ENCODE results near the gene KDM5B.

Gene KDM5B

GRCh38 chr1:202825748-202826147 is 17.5 kb upstream of the KDM5B start:
- DNase-seq, result no peak
- Histone ChIP-seq H3K9me3 (ENCODE audit: severe bottlenecking) (peaks cover 2% of the 10 kb centered on the region), H3K36me3 (no peaks in the 10 kb centered on the region), H3K27me3 (ENCODE audit: insufficient read depth, low read depth, severe bottlenecking) (no peaks in the 10 kb centered on the region), H3K4me3 (ENCODE audit: low read depth, low read length) (no peak overlapping the region), H3K27ac (no peak overlapping the region)
- no peak for TF ChIP-seq CTCF (IDR thresholded peaks at IDR 0.05; ENCODE audit: low read depth, low read length)

GRCh38 chr1:202821467-202821866 is 13.2 kb upstream of the KDM5B start:
- peaks cover 2% of the 10 kb centered on the region for H3K9me3 ChIP-seq (ENCODE audit: severe bottlenecking)
- no peak overlapping the region for H3K27ac ChIP-seq
- no peak for TF ChIP-seq CTCF (IDR thresholded peaks at IDR 0.05; ENCODE audit: low read depth, low read length)
- DNase-seq, result no peak
- no peak overlapping the region for H3K4me3 ChIP-seq (ENCODE audit: low read depth, low read length)
- H3K27me3 ChIP-seq (ENCODE audit: insufficient read depth, low read depth, severe bottlenecking), result no peaks in the 10 kb centered on the region
- no peaks in the 10 kb centered on the region for H3K36me3 ChIP-seq

- no peak overlapping the region for H3K4me3 ChIP-seq (ENCODE audit: low read depth, low read length)
- no peak overlapping the region for H3K27ac ChIP-seq
- TF ChIP-seq CTCF (IDR thresholded peaks at IDR 0.05; ENCODE audit: low read depth, low read length), result no peak
- DNase-seq, result no peak
- no peaks in the 10 kb centered on the region for H3K27me3 ChIP-seq (ENCODE audit: insufficient read depth, low read depth, severe bottlenecking)
- peaks cover 2% of the 10 kb centered on the region for H3K9me3 ChIP-seq (ENCODE audit: severe bottlenecking)
- no peaks in the 10 kb centered on the region for H3K36me3 ChIP-seq
Measured at GRCh38 chr1:202818819-202819218, 10.6 kb upstream of the KDM5B start.

- Histone ChIP-seq H3K9me3 (ENCODE audit: severe bottlenecking) (no peaks in the 10 kb centered on the region), H3K27me3 (ENCODE audit: insufficient read depth, low read depth, severe bottlenecking) (no peaks in the 10 kb centered on the region), H3K4me3 (ENCODE audit: low read depth, low read length) (no peak overlapping the region), H3K36me3 (no peaks in the 10 kb centered on the region), H3K27ac (peak overlapping the region; percentile 41)
- peak; percentile 84 for DNase-seq
- TF ChIP-seq CTCF (IDR thresholded peaks at IDR 0.05; ENCODE audit: low read depth, low read length), result no peak
Measured at GRCh38 chr1:202815120-202815519, 6.9 kb upstream of the KDM5B start.

- H3K9me3 ChIP-seq (ENCODE audit: severe bottlenecking), result no peaks in the 10 kb centered on the region
- H3K36me3 ChIP-seq, result peaks cover 4% of the 10 kb centered on the region; the same call in 1 of the 2 replicates
- H3K4me3 ChIP-seq (ENCODE audit: low read depth, low read length), result no peak overlapping the region
- no peak for TF ChIP-seq CTCF (IDR thresholded peaks at IDR 0.05; ENCODE audit: low read depth, low read length)
- H3K27ac ChIP-seq, result no peak overlapping the region
- H3K27me3 ChIP-seq (ENCODE audit: insufficient read depth, low read depth, severe bottlenecking), result no peaks in the 10 kb centered on the region
- peak; percentile 58 for DNase-seq
Measured at GRCh38 chr1:202812176-202813026, 4.2 kb upstream of the KDM5B start.
